ENCODE measurements around the gene NKX1-1.

DNA sequence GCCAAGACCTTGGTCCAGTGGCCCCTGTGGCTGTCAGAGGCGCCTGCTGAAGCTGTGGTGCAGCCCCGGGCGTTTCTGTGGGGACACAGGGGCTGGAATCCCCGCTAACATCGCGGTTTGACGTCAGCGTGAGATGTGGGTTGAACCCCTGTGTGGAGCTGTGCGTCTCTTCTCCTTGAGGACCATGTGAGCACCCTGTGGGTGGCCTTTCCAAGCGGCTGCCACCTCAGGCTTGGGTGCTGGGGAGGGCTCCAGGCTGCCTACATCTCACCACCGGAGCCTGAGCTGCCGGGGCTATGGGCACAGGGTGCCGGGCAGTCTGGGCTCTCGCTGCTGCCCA is 31.6 kb downstream of the NKX1-1 start:
- TF ChIP-seq, protein P1, sequence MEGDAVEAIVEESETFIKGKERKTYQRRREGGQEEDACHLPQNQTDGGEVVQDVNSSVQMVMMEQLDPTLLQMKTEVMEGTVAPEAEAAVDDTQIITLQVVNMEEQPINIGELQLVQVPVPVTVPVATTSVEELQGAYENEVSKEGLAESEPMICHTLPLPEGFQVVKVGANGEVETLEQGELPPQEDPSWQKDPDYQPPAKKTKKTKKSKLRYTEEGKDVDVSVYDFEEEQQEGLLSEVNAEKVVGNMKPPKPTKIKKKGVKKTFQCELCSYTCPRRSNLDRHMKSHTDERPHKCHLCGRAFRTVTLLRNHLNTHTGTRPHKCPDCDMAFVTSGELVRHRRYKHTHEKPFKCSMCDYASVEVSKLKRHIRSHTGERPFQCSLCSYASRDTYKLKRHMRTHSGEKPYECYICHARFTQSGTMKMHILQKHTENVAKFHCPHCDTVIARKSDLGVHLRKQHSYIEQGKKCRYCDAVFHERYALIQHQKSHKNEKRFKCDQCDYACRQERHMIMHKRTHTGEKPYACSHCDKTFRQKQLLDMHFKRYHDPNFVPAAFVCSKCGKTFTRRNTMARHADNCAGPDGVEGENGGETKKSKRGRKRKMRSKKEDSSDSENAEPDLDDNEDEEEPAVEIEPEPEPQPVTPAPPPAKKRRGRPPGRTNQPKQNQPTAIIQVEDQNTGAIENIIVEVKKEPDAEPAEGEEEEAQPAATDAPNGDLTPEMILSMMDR (conservative IDR thresholded peaks at IDR 0.05 in 1 of 2, IDR thresholded peaks at IDR 0.05 in 1 of 2; ENCODE audit: low read depth in 1 of 2, low read length in 2 of 2): no peak
- TF ChIP-seq EZH2 (IDR thresholded peaks at IDR 0.05; ENCODE audit: low read length, missing control alignments): no peak
